Activated gamma-delta T cell treated with anti-CD3 and anti-CD28 coated beads, Interleukin-2, amount 50 U/mL, for 16 hours (primary cell): ENCODE measurements around the gene C3orf70.

Source experiments
- DNase-seq: peaks from one replicate; pipeline ENCODE4 v3.0.0-alpha.2; 2020; ENCODE audit warnings: low read depth

The C3orf70 gene

DNA sequence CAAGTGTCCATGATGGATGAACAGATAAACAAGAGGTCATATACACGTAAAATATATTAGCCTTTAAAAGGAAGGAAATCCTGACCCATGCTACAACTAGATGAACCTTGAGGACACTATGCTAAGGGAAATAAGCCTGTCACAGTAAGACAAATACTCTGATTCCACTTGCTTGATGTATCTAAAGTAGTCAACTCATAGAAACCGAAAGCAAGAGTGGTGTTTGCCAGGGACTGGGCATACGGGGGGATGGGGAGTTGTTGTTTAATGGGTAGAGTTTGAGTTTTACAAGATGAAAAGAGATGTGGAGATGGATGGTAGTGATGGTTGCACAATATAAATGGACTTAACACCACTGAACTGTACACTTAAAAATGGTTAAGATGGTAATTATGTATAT lies 65.4 kb downstream of the C3orf70 start:
- DNase-seq: no peak

DNA sequence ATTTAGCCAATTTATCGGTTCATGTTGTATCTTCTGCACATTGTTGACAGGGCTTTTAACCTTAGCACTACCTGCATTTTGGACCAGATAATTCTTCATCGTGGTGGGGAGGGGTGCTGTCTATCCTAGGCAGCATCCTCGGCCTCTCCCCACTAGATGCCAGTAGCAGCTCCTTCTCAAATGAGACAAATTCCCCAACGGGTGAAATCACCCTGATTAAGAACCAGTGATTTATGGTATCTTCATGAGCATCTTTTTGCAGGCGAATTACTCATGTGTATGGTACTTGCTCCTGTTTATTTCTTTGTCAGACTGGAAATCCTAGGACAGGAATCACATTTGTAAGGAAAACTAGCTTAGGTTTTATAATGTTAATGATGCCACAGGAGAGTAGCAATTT lies 68.0 kb downstream of the C3orf70 start:
- DNase-seq: no peak

GRCh38 chr3:185084402-185084801 lies 68.5 kb downstream of the C3orf70 start:
- no peak for DNase-seq

DNA sequence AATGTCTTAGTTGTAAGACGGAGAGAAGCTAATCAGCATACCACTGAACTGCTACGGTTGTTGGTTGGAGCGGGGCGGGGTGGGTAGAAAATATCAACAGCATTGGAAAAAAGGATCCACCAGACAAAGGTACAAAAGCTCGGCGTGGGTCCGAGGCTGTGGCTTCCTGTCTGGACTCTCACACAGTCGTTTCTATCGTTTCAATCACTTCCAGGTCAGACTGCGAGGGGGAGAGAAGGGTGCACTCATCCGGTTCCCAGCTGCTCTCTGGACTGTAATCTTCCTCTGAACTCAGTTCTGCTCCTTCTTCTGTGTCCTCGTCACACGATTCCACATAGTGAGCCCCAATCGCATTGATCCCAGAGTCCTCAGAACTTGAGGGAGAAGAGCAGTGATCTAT lies 70.0 kb downstream of the C3orf70 start:
- no peak for DNase-seq

GRCh38 chr3:185082149-185082548 lies 70.7 kb downstream of the C3orf70 start:
- DNase-seq: no peak

DNA sequence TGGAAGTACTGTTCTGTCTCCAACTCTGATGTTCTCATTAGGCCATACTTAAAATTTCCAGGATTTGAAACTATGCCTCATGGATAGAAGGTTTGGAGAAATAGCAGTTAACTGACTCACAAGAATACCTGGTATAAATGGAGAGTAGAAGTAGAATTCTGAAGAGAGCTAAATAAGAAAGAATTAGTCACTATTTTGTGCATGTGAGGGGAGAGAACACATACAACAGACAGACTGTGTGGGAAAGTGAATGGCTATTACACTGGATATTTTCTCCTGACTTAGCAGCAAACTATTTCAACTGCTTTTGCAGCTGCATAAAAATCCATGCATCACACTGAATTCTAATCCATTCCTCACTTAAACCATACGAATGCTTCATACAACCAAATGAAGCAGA lies 71.3 kb downstream of the C3orf70 start:
- DNase-seq: no peak

DNA sequence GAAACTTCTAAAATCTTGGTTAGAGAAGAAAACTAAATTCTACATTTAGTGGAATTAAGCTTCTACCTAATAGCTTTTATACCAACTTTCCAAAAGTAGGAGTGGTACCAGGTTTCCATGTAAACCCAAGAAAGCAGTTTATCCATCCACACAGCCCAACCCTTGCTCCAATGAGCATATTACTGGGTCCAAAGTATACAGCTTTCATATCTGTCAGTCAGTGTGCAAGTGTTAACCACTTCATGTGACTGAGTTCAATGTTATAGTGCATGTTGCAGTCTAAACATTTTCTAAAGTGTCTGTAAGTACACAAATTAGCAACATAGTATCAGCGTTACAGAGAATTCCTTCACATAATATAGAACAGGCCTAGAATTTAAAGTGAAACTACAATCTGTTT lies 73.2 kb downstream of the C3orf70 start:
- DNase-seq: no peak

DNA sequence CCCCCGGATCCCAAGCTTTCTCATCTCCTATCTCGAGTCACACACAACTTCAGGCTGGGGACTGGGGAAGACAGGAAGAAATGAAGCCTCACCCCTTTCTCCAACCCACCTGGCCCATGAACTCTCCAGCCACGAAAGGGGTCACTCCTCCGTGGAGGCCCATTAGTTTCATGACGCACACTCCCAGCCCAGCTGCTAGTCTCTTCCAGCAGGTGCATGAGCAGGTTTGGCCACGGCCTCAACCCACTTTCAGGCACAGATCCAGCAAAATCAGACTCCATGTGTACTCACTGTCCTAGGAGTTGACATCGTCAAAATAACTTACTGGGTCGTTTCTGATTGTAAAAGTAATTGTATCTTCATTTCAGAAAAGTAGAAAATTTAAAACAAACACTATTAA lies 76.6 kb downstream of the C3orf70 start:
- no peak for DNase-seq

DNA sequence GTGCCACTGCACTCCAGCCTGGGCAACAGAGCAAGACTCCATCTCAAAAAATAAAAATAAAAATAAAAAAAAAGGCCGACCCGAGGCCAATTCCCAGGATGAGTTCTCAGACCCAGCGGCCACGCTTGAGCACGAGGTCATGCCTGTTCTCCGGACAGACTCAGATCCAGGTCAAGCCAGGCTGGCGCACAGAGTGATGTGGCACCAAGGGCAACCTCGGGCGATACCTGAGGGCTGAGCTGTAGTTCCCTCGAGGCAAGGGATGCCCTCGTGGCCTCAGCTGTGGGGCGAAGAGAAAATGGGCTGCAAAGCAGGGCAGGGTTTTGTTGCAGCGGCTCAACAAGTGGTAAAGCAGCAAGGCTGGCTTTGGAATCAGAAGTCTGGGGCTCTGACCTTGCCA lies 77.3 kb downstream of the C3orf70 start:
- DNase-seq: no peak

GRCh38 chr3:185071287-185071800 lies 81.5 kb downstream of the C3orf70 start:
- no peak for DNase-seq

- DNase-seq: no peak
These were observed 82.2 kb downstream of the C3orf70 start for GRCh38 chr3:185070491-185071286.

DNA sequence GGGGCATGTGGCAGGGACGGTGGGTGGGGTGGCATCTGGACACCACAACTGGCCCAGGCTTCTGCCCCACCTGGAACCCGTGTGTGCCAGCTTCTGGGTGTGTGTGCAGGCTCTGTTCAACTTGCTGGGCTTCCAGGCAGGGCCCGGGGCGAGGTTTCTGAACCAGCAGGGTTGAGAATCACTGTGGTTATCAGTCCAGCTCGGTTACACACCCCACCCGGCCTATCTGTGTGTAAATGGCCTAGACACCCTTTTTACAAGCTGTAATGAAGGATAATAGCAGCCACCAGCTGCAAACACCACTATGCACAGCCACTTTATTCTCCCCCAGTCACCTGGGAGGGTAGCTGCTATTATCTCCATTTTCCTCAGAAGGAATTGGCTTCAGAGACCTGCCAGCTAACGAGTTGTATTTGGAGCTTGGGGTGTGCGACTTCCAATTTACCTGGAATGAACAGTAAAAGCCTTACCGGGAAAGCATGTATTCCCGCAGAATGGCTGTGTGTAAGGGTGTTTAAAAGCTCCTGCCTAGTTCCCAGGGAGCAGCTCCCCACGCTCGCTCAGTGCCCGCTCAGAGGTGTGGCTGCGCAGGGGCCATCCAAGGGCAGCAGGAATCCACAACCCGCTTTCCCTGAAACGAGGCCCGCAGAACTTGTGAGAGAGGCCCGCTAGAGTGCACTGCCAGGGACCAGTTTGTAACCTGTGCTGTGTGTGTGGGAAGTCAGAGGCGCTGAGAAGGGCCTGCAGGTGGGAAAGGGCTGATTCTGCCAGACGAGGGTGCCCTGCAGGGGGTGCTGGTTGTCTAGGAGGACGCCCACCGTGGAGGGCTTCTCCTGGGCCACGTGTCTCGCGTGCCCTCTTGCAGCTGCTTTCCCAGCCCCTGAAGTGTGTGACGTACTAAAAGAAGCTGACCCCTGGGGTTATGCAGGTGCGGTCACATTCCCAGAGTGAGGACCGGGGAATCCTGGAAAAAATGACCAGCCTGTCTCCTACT lies 83.5 kb downstream of the C3orf70 start:
- no peak for DNase-seq

GRCh38 chr3:185067173-185067572 lies 85.7 kb downstream of the C3orf70 start:
- DNase-seq: no peak

GRCh38 chr3:185066251-185066650 lies 86.6 kb downstream of the C3orf70 start:
- no peak for DNase-seq

- DNase-seq: no peak
These were observed 87.8 kb downstream of the C3orf70 start for GRCh38 chr3:185065059-185065458.

GRCh38 chr3:185063431-185063830 lies 89.4 kb downstream of the C3orf70 start:
- no peak for DNase-seq

GRCh38 chr3:185062191-185062590 lies 90.7 kb downstream of the C3orf70 start:
- no peak for DNase-seq

- no peak for DNase-seq
These were observed 92.2 kb downstream of the C3orf70 start for GRCh38 chr3:185060655-185061054.

- DNase-seq: no peak
These were observed 93.1 kb downstream of the C3orf70 start for GRCh38 chr3:185059766-185060165.

DNA sequence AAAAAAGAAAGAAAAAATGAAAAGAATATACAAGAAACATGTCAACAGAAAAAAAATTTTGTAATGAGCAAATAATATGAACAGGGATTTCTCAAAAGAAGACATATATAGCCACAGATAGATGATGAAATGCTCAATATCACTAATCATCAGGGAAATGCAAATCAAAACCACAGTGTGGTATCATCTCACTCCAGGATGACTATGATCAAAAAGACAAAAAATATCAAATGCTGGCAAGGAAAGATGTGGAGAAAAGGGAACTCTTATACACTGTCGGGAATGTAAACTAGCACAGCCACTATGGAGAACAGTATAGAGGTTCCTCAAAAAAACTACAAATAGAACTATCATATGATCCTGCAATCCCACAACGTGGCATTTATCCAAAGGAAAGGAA lies 94.1 kb downstream of the C3orf70 start:
- no peak for DNase-seq

GRCh38 chr3:185057829-185058228 lies 95.0 kb downstream of the C3orf70 start:
- DNase-seq: no peak

GRCh38 chr3:185056908-185057307 lies 96.0 kb downstream of the C3orf70 start:
- no peak for DNase-seq

GRCh38 chr3:185052631-185053030 lies 100.2 kb downstream of the C3orf70 start:
- DNase-seq: no peak
